Measurements from ENCODE around the gene MMD. TPM values are rescaled to one million over a fixed set of nuclear protein-coding genes. Genes with fewer than 3 reads are reported as not detected.

Gene MMD
- total and polyA plus RNA-seq, 2 of the 13 experiments (the other 11 are each of a cell fraction or from before 2014, with no cell fraction given), result 121 to 225 TPM

GRCh38 chr17:55421179-55421934, at the start of gene MMD (continued):
- TF ChIP-seq ZNF580 (CRISPR knock-in tag; IDR thresholded peaks at IDR 0.05; ENCODE audit: borderline replicate concordance, low read depth), result no peak; the same call in 1 of the 2 replicates
- TF ChIP-seq ZNF556 (CRISPR knock-in tag; IDR thresholded peaks at IDR 0.05; ENCODE audit: borderline replicate concordance), result no peak
- peak; percentile 16; the same call in 1 of the 2 replicates for TF ChIP-seq MTERF4 (CRISPR knock-in tag; IDR thresholded peaks at IDR 0.05)
- TF ChIP-seq ZNF354B (CRISPR knock-in tag; IDR thresholded peaks at IDR 0.05), result no peak; the same call in 1 of the 2 replicates
- TF ChIP-seq ZNF281 (CRISPR knock-in tag; IDR thresholded peaks at IDR 0.05; ENCODE audit: borderline replicate concordance), result 0 out of 2 replicates have a peak, but pooled peaks have one; percentile 20
- TF ChIP-seq ZNF678 (CRISPR knock-in tag; IDR thresholded peaks at IDR 0.05), result 0 out of 2 replicates have a peak, but pooled peaks have one; percentile 38
- TF ChIP-seq REXO4 (CRISPR knock-in tag; IDR thresholded peaks at IDR 0.05; ENCODE audit: borderline replicate concordance), result 0 out of 2 replicates have a peak, but pooled peaks have one; percentile 27
- TF ChIP-seq PBX3 (CRISPR knock-in tag; IDR thresholded peaks at IDR 0.05; ENCODE audit: borderline replicate concordance), result no peak
- peak; percentile 71 for TF ChIP-seq KLF6 (CRISPR knock-in tag; IDR thresholded peaks at IDR 0.05)
- 0 out of 2 replicates have a peak, but pooled peaks have one; percentile 19 for TF ChIP-seq KAT8 (CRISPR knock-in tag; IDR thresholded peaks at IDR 0.05)
- TF ChIP-seq ZNF891 (CRISPR knock-in tag; IDR thresholded peaks at IDR 0.05), result 0 out of 2 replicates have a peak, but pooled peaks have one; percentile 67
- no peak for TF ChIP-seq ZNF878 (CRISPR knock-in tag; IDR thresholded peaks at IDR 0.05)
- TF ChIP-seq HDAC6 (IDR thresholded peaks at IDR 0.05; ENCODE audit: low read depth, low read length), result no peak
- no peak for TF ChIP-seq RBAK (CRISPR knock-in tag; IDR thresholded peaks at IDR 0.05)
- peak; percentile 22; the same call in 1 of the 2 replicates for TF ChIP-seq ZNF747 (CRISPR knock-in tag; IDR thresholded peaks at IDR 0.05; ENCODE audit: borderline replicate concordance)
- no peak for TF ChIP-seq PHF5A (CRISPR knock-in tag; IDR thresholded peaks at IDR 0.05; ENCODE audit: low read depth, unreplicated experiment)
- no peak; the same call in 1 of the 2 replicates for TF ChIP-seq GATA4 (IDR thresholded peaks at IDR 0.05; ENCODE audit: borderline replicate concordance, low read depth)
- peak; percentile 71; the same call in 1 of the 2 replicates for TF ChIP-seq ZBTB7B (CRISPR knock-in tag; IDR thresholded peaks at IDR 0.05)
- TF ChIP-seq ZFP82 (CRISPR knock-in tag; IDR thresholded peaks at IDR 0.05; ENCODE audit: borderline replicate concordance), result peak; percentile 62
- TF ChIP-seq KMT2B (CRISPR knock-in tag; IDR thresholded peaks at IDR 0.05), result no peak; the same call in 1 of the 2 replicates
- 0 out of 2 replicates have a peak, but pooled peaks have one; percentile 16 for TF ChIP-seq ZKSCAN8 (CRISPR knock-in tag; IDR thresholded peaks at IDR 0.05; ENCODE audit: borderline replicate concordance)
- TF ChIP-seq ZNF280B (CRISPR knock-in tag; IDR thresholded peaks at IDR 0.05; ENCODE audit: borderline replicate concordance), result no peak; the same call in 1 of the 2 replicates
